ENCODE measurements around the gene STK32A.

STK32A gene

GRCh38 chr5:147259837-147260236 is 25.0 kb downstream of the STK32A start:
- no peak for DNase-seq (ENCODE audit: low read depth)

- no peak for DNase-seq (ENCODE audit: low read depth)
Observed at GRCh38 chr5:147267082-147267832, 32.4 kb downstream of the STK32A start.

GRCh38 chr5:147276497-147276896 is 41.7 kb downstream of the STK32A start:
- no peak for DNase-seq (ENCODE audit: low read depth)

DNA sequence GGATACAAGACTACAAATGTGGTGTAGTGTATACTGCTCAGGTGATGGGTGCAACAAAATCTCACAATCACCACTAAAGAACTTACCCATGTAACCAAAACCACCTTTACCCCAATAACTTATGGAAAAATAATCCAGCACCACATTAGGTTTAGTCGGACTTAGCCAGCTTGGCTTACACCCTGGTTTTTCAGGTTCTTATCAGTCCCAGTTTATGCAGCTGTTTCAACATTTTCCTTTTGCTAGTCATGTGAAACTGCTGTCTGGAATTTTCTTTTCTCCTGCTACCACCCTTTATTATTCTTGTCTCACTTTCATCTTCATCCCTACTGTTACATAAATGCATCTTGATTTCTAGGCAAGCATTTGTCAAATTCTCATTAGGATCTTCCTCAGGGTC is 51.5 kb downstream of the STK32A start:
- DNase-seq (ENCODE audit: low read depth): no peak

GRCh38 chr5:147287110-147287509 is 52.3 kb downstream of the STK32A start:
- no peak for DNase-seq (ENCODE audit: low read depth)

GRCh38 chr5:147290261-147290660 is 55.4 kb downstream of the STK32A start:
- no peak for DNase-seq (ENCODE audit: low read depth)

GRCh38 chr5:147303251-147303650 is 68.4 kb downstream of the STK32A start:
- no peak for DNase-seq (ENCODE audit: low read depth)

- no peak for DNase-seq (ENCODE audit: low read depth)
Observed at GRCh38 chr5:147303976-147304375, 69.2 kb downstream of the STK32A start.

DNA sequence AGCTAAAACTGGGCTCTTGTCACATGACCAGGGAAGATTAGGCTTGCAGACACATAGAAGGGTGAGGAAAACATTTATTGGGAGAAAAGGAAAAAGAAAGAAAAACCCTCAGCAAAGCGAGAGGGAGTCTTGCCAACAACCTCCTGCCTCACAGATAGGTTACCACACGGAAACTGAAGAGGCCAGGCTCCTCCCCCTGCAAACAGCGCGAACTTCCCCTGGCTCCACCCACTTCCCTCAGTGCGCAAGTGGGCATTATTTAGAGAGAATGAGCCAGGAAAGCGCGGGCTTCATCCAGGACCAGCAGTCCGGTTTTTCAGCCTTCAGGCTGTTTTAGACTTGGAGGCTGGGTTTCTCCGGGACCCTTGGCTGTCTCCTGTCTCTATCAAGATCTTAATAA is 70.3 kb downstream of the STK32A start:
- no peak for DNase-seq (ENCODE audit: low read depth)

DNA sequence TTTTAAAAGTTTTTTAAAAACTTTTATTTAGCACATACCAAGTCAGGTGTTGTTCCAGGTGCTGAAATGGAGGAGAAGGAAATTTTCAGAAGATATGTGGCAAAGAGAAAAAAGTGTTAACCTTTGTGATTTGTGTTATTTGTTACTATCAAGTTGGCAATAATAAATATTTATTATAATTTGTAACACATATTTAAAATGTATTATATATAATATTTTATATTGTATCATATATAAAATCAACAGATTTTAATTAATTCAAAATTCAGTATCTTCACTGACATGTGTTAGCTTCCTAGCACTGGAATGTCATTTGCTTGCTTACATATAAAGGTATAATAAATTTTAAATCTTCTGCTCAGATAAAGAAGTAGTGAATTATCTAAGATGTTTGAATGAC is 71.5 kb downstream of the STK32A start:
- no peak for DNase-seq (ENCODE audit: low read depth)

DNA sequence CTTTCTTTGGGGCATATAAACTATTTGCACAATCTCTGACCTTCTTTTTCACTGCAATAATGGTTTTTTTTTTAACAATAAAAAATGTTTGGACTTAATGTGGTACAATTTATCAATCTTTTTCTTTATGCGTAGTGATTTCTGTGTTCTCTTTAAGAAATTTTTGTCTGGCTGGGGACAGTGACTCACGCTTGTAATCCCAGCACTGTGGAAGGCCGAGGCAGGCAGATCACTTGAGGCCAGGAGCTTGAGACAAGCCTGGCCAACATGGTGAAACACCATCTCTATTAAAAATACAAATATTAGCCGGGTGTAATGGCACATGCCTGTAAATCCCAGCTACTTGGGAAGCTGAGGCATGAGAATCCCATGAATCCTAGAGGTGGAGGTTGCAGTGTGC is 72.3 kb downstream of the STK32A start:
- no peak for DNase-seq (ENCODE audit: low read depth)

- DNase-seq (ENCODE audit: low read depth): no peak
Observed at GRCh38 chr5:147309621-147310020, 74.8 kb downstream of the STK32A start.

- no peak for DNase-seq (ENCODE audit: low read depth)
Observed at GRCh38 chr5:147310059-147310704, 75.4 kb downstream of the STK32A start.

DNA sequence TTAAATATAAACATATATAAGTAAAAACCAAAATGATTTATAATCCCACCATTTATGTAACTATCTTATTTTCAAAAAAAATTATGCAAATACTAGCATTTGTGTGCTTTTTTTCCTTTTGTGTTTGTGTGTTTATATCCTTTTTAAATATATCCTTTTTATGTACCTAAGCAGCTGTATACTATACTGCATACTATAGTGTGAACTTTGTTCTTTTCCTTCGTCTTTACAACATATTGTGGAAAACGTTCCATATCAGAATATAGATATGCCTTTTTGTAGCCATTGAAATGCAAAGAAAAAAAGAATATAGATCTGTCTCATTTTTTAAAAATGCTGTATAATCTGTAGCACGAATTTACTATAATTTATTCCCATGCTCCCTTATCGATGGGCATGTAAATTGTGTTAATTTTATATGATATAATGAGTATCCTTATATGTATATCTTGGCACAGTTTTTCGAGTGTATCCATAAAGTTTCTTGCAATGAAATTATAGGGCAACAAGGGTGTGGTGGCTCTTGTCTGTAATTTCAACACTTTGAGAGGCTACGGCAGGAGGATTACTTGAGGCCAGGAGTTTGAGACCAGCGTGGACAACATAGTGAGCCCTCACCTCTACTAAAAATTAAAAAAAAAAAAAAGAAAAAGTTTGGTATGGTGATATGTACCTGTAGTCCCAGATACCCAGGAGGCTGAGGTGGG is 83.3 kb downstream of the STK32A start:
- no peak for DNase-seq (ENCODE audit: low read depth)

DNA sequence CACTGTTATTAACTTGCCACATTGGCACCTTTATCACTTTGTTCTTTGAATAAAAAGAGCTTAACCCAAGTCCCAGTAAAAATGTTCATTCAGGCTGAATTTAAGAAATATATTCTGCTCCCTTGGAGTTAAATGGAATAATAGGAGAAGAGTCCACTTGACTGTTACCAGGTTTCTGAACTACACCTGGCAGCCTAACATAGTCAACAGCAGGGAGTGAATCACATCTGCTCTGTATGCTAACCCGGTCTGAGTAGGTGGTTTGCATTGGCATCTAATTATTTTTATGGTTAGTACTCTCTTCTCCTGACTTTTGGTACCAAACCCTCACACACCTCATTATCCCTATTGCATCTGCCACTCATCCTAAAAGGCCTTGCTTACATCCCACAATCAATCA is 86.7 kb downstream of the STK32A start:
- no peak for DNase-seq (ENCODE audit: low read depth)

- no peak for DNase-seq (ENCODE audit: low read depth)
Observed at GRCh38 chr5:147327421-147327820, 92.6 kb downstream of the STK32A start.

GRCh38 chr5:147327905-147328304 is 93.1 kb downstream of the STK32A start:
- DNase-seq (ENCODE audit: low read depth): no peak

DNA sequence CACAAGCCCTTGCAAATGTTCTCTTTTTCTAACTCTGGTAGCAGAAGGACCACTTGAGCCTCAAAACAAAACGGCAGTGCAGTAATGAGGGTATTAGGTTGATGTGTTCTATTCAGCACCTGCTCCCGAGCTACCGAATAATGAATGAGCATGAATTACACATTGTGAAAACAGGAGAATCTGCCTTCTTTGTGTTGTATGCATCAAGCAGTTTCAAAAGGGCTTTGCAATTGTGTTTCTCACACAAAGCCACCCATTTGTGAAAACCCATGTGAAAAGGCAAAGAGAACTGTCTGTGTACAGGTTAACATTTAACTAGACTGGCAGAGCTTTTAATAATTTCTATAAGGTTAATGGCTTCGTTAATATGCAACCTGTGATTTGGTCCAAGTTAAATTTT is 97.8 kb downstream of the STK32A start:
- no peak for DNase-seq (ENCODE audit: low read depth)

- DNase-seq (ENCODE audit: low read depth): no peak
Observed at GRCh38 chr5:147336876-147337275, 102.0 kb downstream of the STK32A start.

DNA sequence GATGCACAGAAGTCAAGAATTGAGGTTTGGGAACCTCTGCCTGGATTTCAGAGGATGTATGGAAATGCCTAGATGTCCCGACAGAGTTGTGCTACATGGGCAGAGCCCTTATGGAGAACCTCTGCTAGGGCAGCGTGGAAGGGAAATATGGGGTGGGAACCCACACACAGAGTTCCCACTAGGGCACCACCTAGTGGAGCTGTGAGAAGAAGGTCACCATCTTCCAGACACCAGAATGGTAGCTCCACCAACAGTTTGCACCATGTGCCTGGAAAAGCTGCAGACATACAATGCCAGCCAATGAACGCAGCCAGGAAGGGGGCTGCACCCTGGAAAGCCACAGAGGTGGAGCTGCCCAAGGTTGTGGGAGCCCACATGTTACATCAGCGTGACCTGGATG is 104.5 kb downstream of the STK32A start:
- DNase-seq (ENCODE audit: low read depth): no peak

GRCh38 chr5:147340941-147341340 is 106.1 kb downstream of the STK32A start:
- no peak for DNase-seq (ENCODE audit: low read depth)

DNA sequence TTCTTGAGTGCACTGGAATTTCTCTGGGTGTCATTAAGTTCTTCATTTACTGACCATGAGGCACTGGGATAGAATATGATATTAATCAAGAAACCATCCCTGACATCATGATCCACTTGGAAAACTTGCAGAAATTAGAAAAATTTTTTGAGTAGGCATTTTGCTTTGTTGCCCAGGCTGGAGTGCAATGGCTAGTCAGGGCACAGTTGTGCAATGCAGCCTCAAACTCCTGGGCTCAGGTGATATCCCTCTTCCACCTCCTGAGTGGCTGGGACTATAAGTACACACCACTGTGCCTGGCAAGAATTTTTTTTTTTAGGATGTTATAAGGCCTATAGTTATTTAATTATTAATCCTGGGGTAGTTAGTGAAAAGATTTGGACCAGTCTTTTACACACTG is 106.5 kb downstream of the STK32A start:
- DNase-seq (ENCODE audit: low read depth): no peak

DNA sequence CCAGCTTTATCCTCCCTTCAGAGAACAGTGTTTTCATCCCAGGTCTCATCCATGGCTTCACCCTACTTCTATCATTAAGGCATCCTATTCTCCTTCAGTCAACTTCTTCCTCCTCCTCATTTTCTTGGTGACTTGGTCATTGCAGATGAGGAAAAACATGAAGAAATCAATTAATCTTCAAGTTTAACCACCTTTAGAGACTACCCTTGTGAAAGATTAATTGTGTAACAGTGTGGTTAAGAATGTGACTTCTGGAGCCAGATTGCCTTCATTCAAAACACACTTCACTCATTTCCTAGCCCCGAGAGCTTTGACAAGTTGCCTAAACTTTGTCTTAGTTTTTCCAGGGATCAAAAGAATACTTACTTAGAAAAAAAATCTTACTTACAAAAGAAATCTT is 110.0 kb downstream of the STK32A start:
- no peak for DNase-seq (ENCODE audit: low read depth)

Measured in stimulated activated CD8-positive, alpha-beta memory T cell treated with anti-CD3 and anti-CD28 coated beads, Interleukin-15, amount 100 ng/mL, for 1 hour (primary cell).